ENCODE results near the gene RNF7.

Gene RNF7

DNA sequence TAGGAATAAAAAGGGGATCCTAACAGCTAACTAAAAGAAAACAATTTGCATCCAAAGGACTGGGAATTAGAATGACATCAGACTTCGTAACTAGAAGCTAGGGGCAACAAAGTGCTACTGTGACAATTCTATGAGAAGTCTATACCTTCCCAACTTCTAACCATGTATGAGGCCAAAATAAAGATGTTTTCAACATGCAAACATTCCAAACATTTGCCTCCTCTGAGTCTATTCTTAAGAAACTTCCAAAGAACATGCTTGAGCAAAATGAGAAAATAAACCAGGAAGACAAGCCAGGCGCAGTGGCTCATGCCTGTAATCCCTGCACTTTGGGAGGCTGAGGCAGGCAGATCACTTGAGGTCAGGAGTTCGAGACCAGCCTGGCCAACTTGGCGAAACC is 13.1 kb upstream of the RNF7 start:
- Histone ChIP-seq H3K79me2 (ENCODE audit: low read length) (no peaks in the 10 kb centered on the region), H3K4me1 (ENCODE audit: low read length) (no peaks in the 10 kb centered on the region), H4K20me1 (ENCODE audit: insufficient read depth, low read length) (no peaks in the 10 kb centered on the region), H3K36me3 (replicated peaks; ENCODE audit: low read depth, low read length) (no peaks in the 10 kb centered on the region), H2AFZ (ENCODE audit: low read depth, low read length) (no peak overlapping the region), H3K4me2 (ENCODE audit: low read length) (no peak overlapping the region), H3K27me3 (ENCODE audit: low read depth, low read length) (no peaks in the 10 kb centered on the region), H3K9ac (ENCODE audit: low read length) (no peak overlapping the region), H3K9me3 (ENCODE audit: insufficient read depth, low read length) (no peaks in the 10 kb centered on the region), H3K27ac (ENCODE audit: low read length) (no peak overlapping the region), H3K4me3 (ENCODE audit: low read length) (no peak overlapping the region)
- no peak for TF ChIP-seq CTCF (IDR thresholded peaks at IDR 0.05; ENCODE audit: low read depth, low read length)
- TF ChIP-seq EZH2phosphoT487 (IDR thresholded peaks at IDR 0.05; ENCODE audit: low read depth) = no peak

- Histone ChIP-seq H3K4me3 (ENCODE audit: low read length) (no peak overlapping the region), H3K9me3 (ENCODE audit: insufficient read depth, low read length) (no peaks in the 10 kb centered on the region), H3K4me2 (ENCODE audit: low read length) (no peak overlapping the region), H2AFZ (ENCODE audit: low read depth, low read length) (no peak overlapping the region), H4K20me1 (ENCODE audit: insufficient read depth, low read length) (no peaks in the 10 kb centered on the region), H3K27me3 (ENCODE audit: low read depth, low read length) (no peaks in the 10 kb centered on the region), H3K9ac (ENCODE audit: low read length) (no peak overlapping the region), H3K79me2 (ENCODE audit: low read length) (no peaks in the 10 kb centered on the region), H3K27ac (ENCODE audit: low read length) (no peak overlapping the region), H3K36me3 (replicated peaks; ENCODE audit: low read depth, low read length) (no peaks in the 10 kb centered on the region), H3K4me1 (ENCODE audit: low read length) (no peaks in the 10 kb centered on the region)
- no peak for TF ChIP-seq EZH2phosphoT487 (IDR thresholded peaks at IDR 0.05; ENCODE audit: low read depth)
- no peak for TF ChIP-seq CTCF (IDR thresholded peaks at IDR 0.05; ENCODE audit: low read depth, low read length)
Measured at GRCh38 chr3:141726483-141726882, 11.6 kb upstream of the RNF7 start.

- no peak overlapping the region for H3K4me3 ChIP-seq (ENCODE audit: low read length)
- H3K9ac ChIP-seq (ENCODE audit: low read length) = no peak overlapping the region
- TF ChIP-seq CTCF (IDR thresholded peaks at IDR 0.05; ENCODE audit: low read depth, low read length) (no peak), EZH2phosphoT487 (IDR thresholded peaks at IDR 0.05; ENCODE audit: low read depth) (no peak)
- H2AFZ ChIP-seq (ENCODE audit: low read depth, low read length) = no peak overlapping the region
- no peaks in the 10 kb centered on the region for H3K4me1 ChIP-seq (ENCODE audit: low read length)
- no peaks in the 10 kb centered on the region for H3K79me2 ChIP-seq (ENCODE audit: low read length)
- H3K36me3 ChIP-seq (replicated peaks; ENCODE audit: low read depth, low read length) = no peaks in the 10 kb centered on the region
- H4K20me1 ChIP-seq (ENCODE audit: insufficient read depth, low read length) = no peaks in the 10 kb centered on the region
- H3K27ac ChIP-seq (ENCODE audit: low read length) = no peak overlapping the region
- no peaks in the 10 kb centered on the region for H3K9me3 ChIP-seq (ENCODE audit: insufficient read depth, low read length)
- no peak overlapping the region for H3K4me2 ChIP-seq (ENCODE audit: low read length)
- H3K27me3 ChIP-seq (ENCODE audit: low read depth, low read length) = no peaks in the 10 kb centered on the region
Measured at GRCh38 chr3:141728355-141728892, 9.7 kb upstream of the RNF7 start.

DNA sequence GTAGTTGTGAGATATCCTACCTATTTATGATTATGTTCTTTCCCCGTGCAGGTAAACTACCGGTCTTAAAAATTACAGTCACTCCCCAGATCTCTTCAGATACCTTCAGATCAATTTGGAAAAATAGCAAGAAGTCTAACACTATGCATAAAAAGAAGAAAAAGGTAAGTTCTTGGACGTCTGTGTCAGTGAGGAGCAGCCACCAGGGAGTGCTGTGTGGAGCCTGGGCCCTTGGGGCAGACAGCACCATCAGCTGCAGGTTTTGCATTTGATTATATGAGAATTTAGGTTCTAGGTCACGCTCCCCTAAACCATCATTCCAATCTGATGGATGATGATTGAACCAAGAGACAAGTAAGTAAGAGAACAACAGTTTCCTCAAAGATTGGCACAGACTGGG is 8.9 kb upstream of the RNF7 start:
- no peak overlapping the region for H3K4me3 ChIP-seq (ENCODE audit: low read length)
- no peaks in the 10 kb centered on the region for H3K9me3 ChIP-seq (ENCODE audit: insufficient read depth, low read length)
- no peaks in the 10 kb centered on the region for H3K36me3 ChIP-seq (replicated peaks; ENCODE audit: low read depth, low read length)
- H3K27ac ChIP-seq (ENCODE audit: low read length) = no peak overlapping the region
- no peak overlapping the region for H3K9ac ChIP-seq (ENCODE audit: low read length)
- no peak overlapping the region for H3K4me2 ChIP-seq (ENCODE audit: low read length)
- no peaks in the 10 kb centered on the region for H3K4me1 ChIP-seq (ENCODE audit: low read length)
- H4K20me1 ChIP-seq (ENCODE audit: insufficient read depth, low read length) = no peaks in the 10 kb centered on the region
- H3K79me2 ChIP-seq (ENCODE audit: low read length) = no peaks in the 10 kb centered on the region
- no peaks in the 10 kb centered on the region for H3K27me3 ChIP-seq (ENCODE audit: low read depth, low read length)
- TF ChIP-seq CTCF (IDR thresholded peaks at IDR 0.05; ENCODE audit: low read depth, low read length) (peak; percentile 26), EZH2phosphoT487 (IDR thresholded peaks at IDR 0.05; ENCODE audit: low read depth) (no peak)
- no peak overlapping the region for H2AFZ ChIP-seq (ENCODE audit: low read depth, low read length)

Data from OCI-LY3 (cell line).